D721Med (cell line): ENCODE data around the gene ZNF500.

Source experiments
- DNase-seq: peaks from one replicate; pipeline ENCODE4 v3.0.0; 2011; ENCODE audit warnings: low spot score; ENCODE audit not compliant: insufficient read length
- FAIRE-seq: peaks from 2 replicates; lab custom pipeline; 2011; peaks lifted over from hg19 to GRCh38; lab: Jason Lieb, UNC
- CTCF ChIP-seq: IDR thresholded peaks from 2 replicates; pipeline ENCODE4 v1.5.1; 2012; ENCODE audit warnings: mild to moderate bottlenecking, control low read depth; ENCODE audit not compliant: insufficient read depth; ENCODE audit errors: missing control alignments

ZNF500 gene

GRCh38 chr16:4795828-4796572 lies 29.0 kb upstream of the ZNF500 start:
- FAIRE-seq, result no peak
- TF ChIP-seq CTCF, result no peak
- DNase-seq, result no peak

DNA sequence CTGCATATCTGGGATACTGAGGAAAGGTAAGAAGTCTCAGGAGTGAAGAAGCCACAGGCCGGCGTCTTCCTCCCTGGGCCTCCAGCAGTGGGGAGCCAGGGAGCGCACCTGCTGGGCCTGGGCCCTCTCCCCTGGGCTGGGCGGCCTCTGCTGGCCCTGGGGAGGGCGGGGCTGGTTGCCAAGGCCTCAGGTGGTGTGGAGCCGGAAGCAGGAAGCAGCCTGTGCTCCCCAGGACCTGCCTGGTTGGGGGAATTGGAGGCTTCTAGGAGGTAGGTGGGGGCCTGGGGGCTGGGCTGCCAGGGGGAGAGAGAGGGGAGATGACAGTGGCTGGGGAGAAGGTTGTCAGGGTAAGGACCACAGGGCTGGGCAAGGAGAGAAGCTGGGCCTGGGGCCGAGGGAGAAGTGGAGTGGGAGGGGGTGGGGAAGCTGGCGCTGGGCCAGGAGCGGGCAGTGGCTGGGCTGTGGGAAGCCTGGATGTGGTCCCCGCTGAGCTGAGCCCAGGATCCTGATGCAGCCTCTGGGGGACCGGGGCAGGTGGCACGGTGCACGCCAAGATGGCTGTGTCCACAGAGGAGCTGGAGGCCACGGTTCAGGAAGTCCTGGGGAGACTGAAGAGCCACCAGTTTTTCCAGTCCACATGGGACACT lies 28.3 kb upstream of the ZNF500 start, which contains the start of gene SMIM22:
Gene SMIM22 (plus strand): TSS at position 189 of the 647 bp plus-strand sequence. CDS start 366 bp downstream, at position 555.
- DNase-seq (no peak), FAIRE-seq (no peak)
- TF ChIP-seq CTCF, result no peak

- no peak for TF ChIP-seq CTCF
- FAIRE-seq (no peak), DNase-seq (no peak)
Observed at GRCh38 chr16:4792951-4793513, 26.1 kb upstream of the ZNF500 start.

DNA sequence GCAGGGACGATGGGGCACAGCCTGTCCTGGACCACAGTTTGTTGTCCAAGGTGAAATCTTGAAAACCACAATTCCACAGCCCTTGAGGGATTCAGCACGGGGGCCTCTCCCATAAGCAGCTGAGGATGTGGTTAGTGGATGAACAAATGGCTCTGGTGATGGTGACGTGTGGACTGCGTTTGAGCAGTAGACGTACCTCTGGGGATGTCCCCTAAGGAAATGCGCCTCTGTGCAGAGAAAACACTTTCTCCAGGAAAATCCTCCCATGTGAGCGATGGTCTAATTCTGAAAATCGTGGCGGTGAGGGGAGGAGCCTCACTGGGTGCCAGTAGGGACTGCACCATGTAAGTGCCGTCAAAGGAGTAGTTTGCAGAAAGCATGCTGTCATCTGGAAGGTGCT lies 23.9 kb upstream of the ZNF500 start:
- no peak for TF ChIP-seq CTCF
- FAIRE-seq (no peak), DNase-seq (no peak)

DNA sequence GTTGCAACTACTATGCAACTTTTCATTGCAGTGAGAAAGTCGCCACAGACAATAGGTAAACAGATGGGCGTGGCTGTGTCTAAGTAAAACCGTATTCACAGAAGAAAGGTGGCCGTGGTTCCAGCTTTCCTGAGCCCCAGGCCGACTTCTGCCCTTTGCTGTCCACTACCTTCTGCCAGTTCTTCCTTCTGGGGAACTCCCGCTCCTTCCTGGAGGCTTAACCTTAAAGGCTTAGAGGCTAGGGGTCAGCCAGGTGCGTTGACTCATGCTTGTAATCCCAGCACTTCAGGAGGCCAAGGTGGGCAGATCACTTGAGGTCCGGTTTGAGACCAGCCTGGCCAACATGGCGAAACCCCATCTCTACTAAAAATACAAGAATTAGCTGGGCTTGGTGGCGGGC lies 23.3 kb upstream of the ZNF500 start:
- no peak for FAIRE-seq
- DNase-seq, result no peak

DNA sequence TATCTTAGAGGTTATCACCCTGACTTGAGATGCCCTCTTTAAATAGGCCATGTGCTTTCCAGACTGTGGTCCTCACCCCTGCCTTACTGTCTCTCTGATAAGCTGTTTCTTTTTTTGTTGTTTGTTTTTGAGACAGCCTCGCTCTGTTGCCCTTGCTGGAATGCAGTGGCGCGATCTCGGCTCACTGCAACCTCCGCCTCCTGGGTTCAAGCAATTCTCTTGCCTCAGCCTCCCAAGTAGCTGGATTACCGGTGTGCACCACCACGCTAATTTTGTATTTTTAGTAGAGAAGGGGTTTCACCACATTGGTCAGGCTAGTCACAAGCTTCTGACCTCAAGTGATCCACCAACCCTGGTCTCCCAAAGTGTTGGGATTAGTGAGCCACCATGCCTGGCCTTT lies 21.9 kb upstream of the ZNF500 start:
- DNase-seq, result no peak
- TF ChIP-seq CTCF, result no peak
- FAIRE-seq, result no peak

More for the DNA sequence above, 23.3 kb upstream of the ZNF500 start:
- TF ChIP-seq CTCF, result no peak
